ENCODE results near the gene MT1H.

MT1H gene

GRCh38 chr16:56634715-56635440 lies 34.7 kb upstream of the MT1H start:
- no peaks in the 10 kb centered on the region for H3K79me2 ChIP-seq (ENCODE audit: insufficient read depth, low read length)
- H3K9me2 ChIP-seq (ENCODE audit: low read depth, low read length): no peaks in the 10 kb centered on the region
- H3K9me3 ChIP-seq (ENCODE audit: low read length): no peaks in the 10 kb centered on the region
- H3K27me3 ChIP-seq (ENCODE audit: insufficient read depth, low read length): no peaks in the 10 kb centered on the region; the same call in 1 of the 2 replicates
- no peak overlapping the region for H2AFZ ChIP-seq (ENCODE audit: low read length)
- H3K9ac ChIP-seq (ENCODE audit: low read length): no peak overlapping the region
- no peak overlapping the region for H3K4me2 ChIP-seq (ENCODE audit: low read length)
- no peak overlapping the region for H3K4me3 ChIP-seq (ENCODE audit: low read depth, low read length, poor library complexity, severe bottlenecking)
- H3K4me1 ChIP-seq (ENCODE audit: insufficient read depth, low read length, severe bottlenecking): no peaks in the 10 kb centered on the region
- no peak overlapping the region for H3K27ac ChIP-seq (ENCODE audit: low read depth, low read length, poor library complexity, severe bottlenecking)
- H3F3A ChIP-seq (ENCODE audit: insufficient read depth, low read length): no peaks in the 10 kb centered on the region
- no peaks in the 10 kb centered on the region for H4K20me1 ChIP-seq (ENCODE audit: insufficient read depth, low read length)
- TF ChIP-seq CTCF (IDR thresholded peaks at IDR 0.05; ENCODE audit: low read length) (no peak), EZH2 (IDR thresholded peaks at IDR 0.05; ENCODE audit: borderline replicate concordance, low read length) (no peak)
- no peaks in the 10 kb centered on the region for H3K36me3 ChIP-seq (ENCODE audit: insufficient read depth, low read length)

GRCh38 chr16:56635441-56635967 lies 34.1 kb upstream of the MT1H start:
- Histone ChIP-seq H2AFZ (ENCODE audit: low read length) (no peak overlapping the region), H3K27me3 (ENCODE audit: insufficient read depth, low read length) (no peaks in the 10 kb centered on the region; the same call in 1 of the 2 replicates), H3K9ac (ENCODE audit: low read length) (no peak overlapping the region), H3K36me3 (ENCODE audit: insufficient read depth, low read length) (no peaks in the 10 kb centered on the region), H4K20me1 (ENCODE audit: insufficient read depth, low read length) (no peaks in the 10 kb centered on the region), H3K79me2 (ENCODE audit: insufficient read depth, low read length) (no peaks in the 10 kb centered on the region), H3K9me3 (ENCODE audit: low read length) (no peaks in the 10 kb centered on the region), H3K4me2 (ENCODE audit: low read length) (no peak overlapping the region), H3K9me2 (ENCODE audit: low read depth, low read length) (no peaks in the 10 kb centered on the region), H3F3A (ENCODE audit: insufficient read depth, low read length) (no peaks in the 10 kb centered on the region), H3K27ac (ENCODE audit: low read depth, low read length, poor library complexity, severe bottlenecking) (no peak overlapping the region), H3K4me1 (ENCODE audit: insufficient read depth, low read length, severe bottlenecking) (no peaks in the 10 kb centered on the region), H3K4me3 (ENCODE audit: low read depth, low read length, poor library complexity, severe bottlenecking) (no peak overlapping the region)
- TF ChIP-seq CTCF (IDR thresholded peaks at IDR 0.05; ENCODE audit: low read length) (no peak), EZH2 (IDR thresholded peaks at IDR 0.05; ENCODE audit: borderline replicate concordance, low read length) (no peak)

GRCh38 chr16:56636616-56637413 lies 32.8 kb upstream of the MT1H start:
- H3K9ac ChIP-seq (ENCODE audit: low read length): no peak overlapping the region
- H2AFZ ChIP-seq (ENCODE audit: low read length): no peak overlapping the region
- no peaks in the 10 kb centered on the region for H3F3A ChIP-seq (ENCODE audit: insufficient read depth, low read length)
- no peaks in the 10 kb centered on the region for H3K9me2 ChIP-seq (ENCODE audit: low read depth, low read length)
- no peaks in the 10 kb centered on the region for H3K4me1 ChIP-seq (ENCODE audit: insufficient read depth, low read length, severe bottlenecking)
- H3K9me3 ChIP-seq (ENCODE audit: low read length): no peaks in the 10 kb centered on the region
- no peaks in the 10 kb centered on the region for H4K20me1 ChIP-seq (ENCODE audit: insufficient read depth, low read length)
- H3K36me3 ChIP-seq (ENCODE audit: insufficient read depth, low read length): no peaks in the 10 kb centered on the region
- no peak overlapping the region for H3K27ac ChIP-seq (ENCODE audit: low read depth, low read length, poor library complexity, severe bottlenecking)
- H3K27me3 ChIP-seq (ENCODE audit: insufficient read depth, low read length): no peaks in the 10 kb centered on the region; the same call in 1 of the 2 replicates
- no peaks in the 10 kb centered on the region for H3K79me2 ChIP-seq (ENCODE audit: insufficient read depth, low read length)
- no peak overlapping the region for H3K4me3 ChIP-seq (ENCODE audit: low read depth, low read length, poor library complexity, severe bottlenecking)
- TF ChIP-seq EZH2 (IDR thresholded peaks at IDR 0.05; ENCODE audit: borderline replicate concordance, low read length) (no peak), CTCF (IDR thresholded peaks at IDR 0.05; ENCODE audit: low read length) (no peak)
- no peak overlapping the region for H3K4me2 ChIP-seq (ENCODE audit: low read length)
